HEK293 (cell line): ENCODE measurements around the gene PTHLH.

Source experiments
- KLF16 ChIP-seq: fragments of 450-650 bp; formaldehyde crosslinking; IDR thresholded peaks from 2 replicates; pipeline ENCODE4 v1.5.1; 2017; ENCODE audit warnings: missing biosample characterization, missing genetic modification characterization
- SP3 ChIP-seq: fragments of 450-650 bp; formaldehyde crosslinking; IDR thresholded peaks from 2 replicates; pipeline ENCODE4 v1.5.1; 2016; ENCODE audit warnings: missing biosample characterization, missing genetic modification characterization
- ZNF624 ChIP-seq: fragments of 450-650 bp; formaldehyde crosslinking; IDR thresholded peaks from 2 replicates; pipeline ENCODE4 v1.5.1; 2017; ENCODE audit warnings: missing biosample characterization, missing genetic modification characterization
- TF ChIP-seq, protein P1 (sequence below): fragments of 450-650 bp; formaldehyde crosslinking; IDR thresholded peaks from 2 replicates; pipeline ENCODE4 v1.5.1; 2016; ENCODE audit warnings: missing biosample characterization, missing genetic modification characterization

- TF ChIP-seq, protein P1, sequence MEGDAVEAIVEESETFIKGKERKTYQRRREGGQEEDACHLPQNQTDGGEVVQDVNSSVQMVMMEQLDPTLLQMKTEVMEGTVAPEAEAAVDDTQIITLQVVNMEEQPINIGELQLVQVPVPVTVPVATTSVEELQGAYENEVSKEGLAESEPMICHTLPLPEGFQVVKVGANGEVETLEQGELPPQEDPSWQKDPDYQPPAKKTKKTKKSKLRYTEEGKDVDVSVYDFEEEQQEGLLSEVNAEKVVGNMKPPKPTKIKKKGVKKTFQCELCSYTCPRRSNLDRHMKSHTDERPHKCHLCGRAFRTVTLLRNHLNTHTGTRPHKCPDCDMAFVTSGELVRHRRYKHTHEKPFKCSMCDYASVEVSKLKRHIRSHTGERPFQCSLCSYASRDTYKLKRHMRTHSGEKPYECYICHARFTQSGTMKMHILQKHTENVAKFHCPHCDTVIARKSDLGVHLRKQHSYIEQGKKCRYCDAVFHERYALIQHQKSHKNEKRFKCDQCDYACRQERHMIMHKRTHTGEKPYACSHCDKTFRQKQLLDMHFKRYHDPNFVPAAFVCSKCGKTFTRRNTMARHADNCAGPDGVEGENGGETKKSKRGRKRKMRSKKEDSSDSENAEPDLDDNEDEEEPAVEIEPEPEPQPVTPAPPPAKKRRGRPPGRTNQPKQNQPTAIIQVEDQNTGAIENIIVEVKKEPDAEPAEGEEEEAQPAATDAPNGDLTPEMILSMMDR (tag by site-specific recombination) = no peak
- no peak for TF ChIP-seq KLF16 (tag by site-specific recombination)
- TF ChIP-seq ZNF624 (tag by site-specific recombination) = no peak
- TF ChIP-seq SP3 (tag by site-specific recombination) = no peak
Observed at GRCh38 chr12:27924350-27925135, 48.0 kb downstream of the PTHLH start.
